PC-3 (cell line): Measurements from ENCODE around the gene SLC25A34. TPM values are rescaled to one million over a fixed set of nuclear protein-coding genes. Genes with fewer than 3 reads are reported as not detected.

ENCODE experiments used
- ATAC-seq: fragments of 200-7000 bp; cut with Tn5 transposase; 2 replicates; pipeline ENCODE4 v1.9.1; 2020; ENCODE audit warnings: mild to moderate bottlenecking, moderate library complexity
- BruUV-seq: library from RNA; stranded (reverse); fragments of 400-500 nt; replicated peaks from 2 replicates; lab custom pipeline; 2021; lab: Mats Ljungman, UMichigan
- CTCF ChIA-PET: fragments of 300-600 bp; sonication (Branson Sonifier 250); formaldehyde crosslinking; loops from one replicate; lab custom pipeline; 2022; ENCODE audit warnings: antibody characterized with exemption; lab: Charles Lee
- POLR2A ChIA-PET: fragments of 300-600 bp; sonication (Branson Sonifier 250); formaldehyde crosslinking; loops from one replicate; lab custom pipeline; 2022; ENCODE audit warnings: antibody characterized with exemption; ENCODE audit not compliant: unreplicated experiment; lab: Charles Lee
- DNase-seq: peaks from one replicate; pipeline ENCODE4 v3.0.0-alpha.2; 2015
- H2AFZ ChIP-seq: fragments of 300-600 bp; sonication (generic); 2 replicates; pipeline ENCODE4 v1.6.0; 2016; ENCODE audit warnings: antibody characterized with exemption, low read length
- H3F3A ChIP-seq: fragments of 300-600 bp; sonication (generic); one replicate; pipeline ENCODE4 v1.6.0; 2017; ENCODE audit warnings: antibody characterized with exemption, low read length, control low read depth, mild to moderate bottlenecking; ENCODE audit not compliant: unreplicated experiment
- H3K27ac ChIP-seq: fragments of 300-600 bp; sonication (generic); 2 replicates; pipeline ENCODE4 v1.5.1; 2016; ENCODE audit warnings: mild to moderate bottlenecking, low read length
- H3K27me3 ChIP-seq: fragments of 300-600 bp; sonication (generic); 2 replicates; pipeline ENCODE4 v1.6.1; 2016; ENCODE audit warnings: low read length, mixed read lengths
- H3K36me3 ChIP-seq: fragments of 300-600 bp; sonication (generic); 2 replicates; pipeline ENCODE4 v1.6.1; 2016; ENCODE audit warnings: low read depth, mixed run types, low read length, mixed read lengths
- H3K4me1 ChIP-seq: fragments of 300-600 bp; sonication (generic); 2 replicates; pipeline ENCODE4 v1.5.1; 2016; ENCODE audit warnings: low read length; ENCODE audit not compliant: insufficient read depth
- H3K4me2 ChIP-seq: fragments of 300-600 bp; sonication (generic); 2 replicates; pipeline ENCODE4 v1.6.0; 2016; ENCODE audit warnings: low read length
- H3K4me3 ChIP-seq: fragments of 300-600 bp; sonication (generic); 2 replicates; pipeline ENCODE4 v1.5.1; 2016; ENCODE audit warnings: mild to moderate bottlenecking, low read length, mixed read lengths
- H3K79me2 ChIP-seq: fragments of 300-600 bp; sonication (generic); 2 replicates; pipeline ENCODE4 v1.6.1; 2017; ENCODE audit warnings: low read length, mixed read lengths
- H3K9ac ChIP-seq: fragments of 300-600 bp; sonication (generic); 2 replicates; pipeline ENCODE4 v1.6.0; 2016; ENCODE audit warnings: mild to moderate bottlenecking, low read length
- H3K9me2 ChIP-seq: fragments of 300-600 bp; sonication (generic); replicated peaks from 2 replicates; pipeline ENCODE4 v1.6.1; 2016; ENCODE audit warnings: mixed run types, low read length, mixed read lengths
- H3K9me3 ChIP-seq: fragments of 300-600 bp; sonication (generic); 2 replicates; pipeline ENCODE4 v1.6.1; 2016; ENCODE audit warnings: low read length, mixed read lengths
- H4K20me1 ChIP-seq: fragments of 300-600 bp; sonication (generic); 2 replicates; pipeline ENCODE4 v1.6.1; 2016; ENCODE audit warnings: low read length, mixed read lengths
- EZH2 ChIP-seq: fragments of 300-600 bp; sonication (generic); IDR thresholded peaks from one replicate; pipeline ENCODE4 v1.6.1; 2017; ENCODE audit warnings: antibody characterized with exemption, mild to moderate bottlenecking, low read length; ENCODE audit not compliant: unreplicated experiment
- EZH2phosphoT487 ChIP-seq: fragments of 300-600 bp; sonication (generic); IDR thresholded peaks from 2 replicates; pipeline ENCODE4 v1.6.1; 2018; ENCODE audit warnings: mild to moderate bottlenecking, antibody characterized with exemption, low read length, borderline replicate concordance
- intact Hi-C: fragments of 100-400 bp; cut with micrococcal nuclease; formaldehyde crosslinking; loops from 2 replicates; pipeline ENCODE4 v1.9.0; 2023
- total RNA-seq: library from RNA; depleted of rRNA; stranded (reverse); fragments of >200 nt; gene quantifications from 2 replicates; pipeline ENCODE4 v1.2.3, GENCODE V29; 2014
- TF ChIP-seq, protein P1 (sequence below): fragments of 300-600 bp; sonication (generic); conservative IDR thresholded peaks from 2 replicates; pipeline ENCODE4 v1.5.1; 2017; ENCODE audit warnings: antibody characterized with exemption, low read depth, mild to moderate bottlenecking, low read length

The SLC25A34 gene
- total RNA-seq, 1 experiment from 2014 or later = 0.44 TPM

DNA sequence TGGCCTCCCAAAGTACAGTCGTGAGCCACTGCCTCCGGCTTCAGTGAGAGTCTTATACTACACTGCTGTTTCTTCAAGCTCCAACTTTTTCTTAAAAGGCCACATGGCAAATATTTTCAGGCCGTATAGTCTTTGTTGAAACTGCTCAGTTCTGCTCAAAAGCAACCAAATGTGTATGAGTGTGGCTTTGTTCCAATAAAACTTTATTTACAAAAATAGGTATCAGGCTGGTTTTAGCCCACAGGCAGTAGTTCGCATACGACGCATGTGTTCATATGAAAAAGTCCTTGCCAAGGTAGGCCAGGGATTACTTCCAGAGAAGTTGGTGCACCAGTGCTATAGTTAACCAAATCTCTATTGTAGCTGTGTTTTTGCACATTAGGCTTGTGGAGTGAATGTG lies 45.7 kb upstream of the SLC25A34 start:
- no peak for ATAC-seq
- Histone ChIP-seq H3K9ac (no peak overlapping the region), H3K9me2 (no peaks in the 10 kb centered on the region), H3K4me1 (peaks cover 9% of the 10 kb centered on the region; the same call in 1 of the 2 replicates), H3K27me3 (no peaks in the 10 kb centered on the region), H3K4me3 (no peak overlapping the region), H4K20me1 (0 out of 2 replicates have a peak, but pooled peaks cover 9% of the 10 kb centered on the region), H3K9me3 (no peaks in the 10 kb centered on the region), H3F3A (no peaks in the 10 kb centered on the region), H2AFZ (no peak overlapping the region), H3K4me2 (no peak overlapping the region), H3K79me2 (peaks cover 79% of the 10 kb centered on the region), H3K27ac (no peak overlapping the region), H3K36me3 (no peaks in the 10 kb centered on the region; the same call in 1 of the 2 replicates)
- DNase-seq = no peak
- TF ChIP-seq, protein P1, sequence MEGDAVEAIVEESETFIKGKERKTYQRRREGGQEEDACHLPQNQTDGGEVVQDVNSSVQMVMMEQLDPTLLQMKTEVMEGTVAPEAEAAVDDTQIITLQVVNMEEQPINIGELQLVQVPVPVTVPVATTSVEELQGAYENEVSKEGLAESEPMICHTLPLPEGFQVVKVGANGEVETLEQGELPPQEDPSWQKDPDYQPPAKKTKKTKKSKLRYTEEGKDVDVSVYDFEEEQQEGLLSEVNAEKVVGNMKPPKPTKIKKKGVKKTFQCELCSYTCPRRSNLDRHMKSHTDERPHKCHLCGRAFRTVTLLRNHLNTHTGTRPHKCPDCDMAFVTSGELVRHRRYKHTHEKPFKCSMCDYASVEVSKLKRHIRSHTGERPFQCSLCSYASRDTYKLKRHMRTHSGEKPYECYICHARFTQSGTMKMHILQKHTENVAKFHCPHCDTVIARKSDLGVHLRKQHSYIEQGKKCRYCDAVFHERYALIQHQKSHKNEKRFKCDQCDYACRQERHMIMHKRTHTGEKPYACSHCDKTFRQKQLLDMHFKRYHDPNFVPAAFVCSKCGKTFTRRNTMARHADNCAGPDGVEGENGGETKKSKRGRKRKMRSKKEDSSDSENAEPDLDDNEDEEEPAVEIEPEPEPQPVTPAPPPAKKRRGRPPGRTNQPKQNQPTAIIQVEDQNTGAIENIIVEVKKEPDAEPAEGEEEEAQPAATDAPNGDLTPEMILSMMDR = no peak
- TF ChIP-seq EZH2phosphoT487 (no peak), EZH2 (no peak)
- POLR2A ChIA-PET = no interaction called here
- BruUV-seq = no TSS peak
- intact Hi-C loops = no loop called here
- CTCF ChIA-PET = no interaction called here

DNA sequence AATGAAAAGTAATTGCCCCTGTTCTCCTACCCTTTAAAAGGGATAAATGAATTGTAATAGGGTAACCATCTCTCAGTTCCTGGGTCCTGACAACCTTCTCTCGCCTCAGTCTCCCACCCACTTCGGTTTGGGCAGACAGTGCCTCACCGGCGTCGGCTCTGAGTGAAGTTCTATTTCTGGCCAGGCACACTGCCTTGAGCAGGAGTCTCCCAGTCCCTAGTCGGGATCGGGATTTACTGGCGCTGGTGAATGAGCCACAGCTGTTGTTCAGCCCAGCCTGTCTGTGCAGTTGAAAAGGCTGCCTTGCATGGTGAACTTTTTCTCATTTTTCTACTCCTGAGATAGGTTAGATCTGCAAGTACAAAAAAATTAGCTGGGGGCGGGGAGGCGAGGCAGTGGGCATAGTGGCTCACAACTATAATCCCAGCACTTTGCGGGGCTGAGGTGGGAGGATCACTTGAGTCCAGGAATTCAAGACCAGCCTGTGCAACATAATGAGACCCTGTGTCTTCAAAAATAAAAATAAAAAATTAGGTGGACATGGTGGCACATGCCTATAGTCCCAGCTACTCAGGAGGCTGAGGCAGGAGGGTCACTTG lies 44.5 kb upstream of the SLC25A34 start:
- no peaks in the 10 kb centered on the region for H4K20me1 ChIP-seq
- no peak overlapping the region for H3K9ac ChIP-seq
- DNase-seq (no peak), ATAC-seq (no peak)
- intact Hi-C loops = no loop called here
- H3K36me3 ChIP-seq = no peaks in the 10 kb centered on the region; the same call in 1 of the 2 replicates
- TF ChIP-seq EZH2 (no peak), EZH2phosphoT487 (no peak)
- TF ChIP-seq, protein P1 = no peak
- no peaks in the 10 kb centered on the region for H3K9me2 ChIP-seq
- H3K79me2 ChIP-seq = peaks cover 71% of the 10 kb centered on the region
- H3K9me3 ChIP-seq = no peaks in the 10 kb centered on the region
- H2AFZ ChIP-seq = no peak overlapping the region
- H3K27ac ChIP-seq = no peak overlapping the region
- H3K27me3 ChIP-seq = no peaks in the 10 kb centered on the region
- no TSS peak for BruUV-seq
- no peak overlapping the region for H3K4me2 ChIP-seq
- no peak overlapping the region for H3K4me3 ChIP-seq
- no peaks in the 10 kb centered on the region for H3F3A ChIP-seq
- no peaks in the 10 kb centered on the region for H3K4me1 ChIP-seq
- CTCF ChIA-PET = interaction anchor here (0.7 kb wide), 1 partner anchor 50 kb away, joined by 4 read pairs; no protein-coding TSS in a partner anchor
- POLR2A ChIA-PET = no interaction called here

DNA sequence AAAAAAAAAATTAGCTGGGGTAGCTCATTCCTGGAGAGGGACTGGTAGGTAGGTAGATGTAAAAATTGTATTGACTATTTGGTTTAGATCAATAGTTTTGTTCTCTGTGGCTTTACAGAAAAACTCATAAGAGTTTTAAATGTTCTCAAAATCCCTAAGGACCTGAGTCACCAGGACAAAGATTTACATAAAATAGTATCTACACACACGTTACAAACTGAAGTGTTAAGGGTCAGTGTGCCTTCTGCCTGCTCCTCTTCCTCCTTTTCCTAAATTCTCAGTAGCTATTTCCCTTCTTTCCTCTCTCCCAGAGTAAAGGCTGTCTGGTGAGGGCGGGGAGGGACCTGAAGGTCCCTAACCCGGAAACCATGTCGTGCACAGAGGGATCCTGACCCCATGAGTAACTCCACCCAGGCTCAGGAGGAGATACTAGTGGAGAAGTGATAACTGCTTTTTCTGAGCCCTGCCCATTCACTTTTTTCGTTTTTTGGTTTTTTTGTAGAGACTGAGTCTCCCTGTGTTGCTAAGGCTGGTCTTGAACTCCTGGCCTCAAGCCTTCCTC lies 43.9 kb upstream of the SLC25A34 start:
- Histone ChIP-seq H3K36me3 (no peaks in the 10 kb centered on the region; the same call in 1 of the 2 replicates), H3K9me3 (no peaks in the 10 kb centered on the region), H3K79me2 (peaks cover 65% of the 10 kb centered on the region), H3K27ac (no peak overlapping the region), H2AFZ (no peak overlapping the region), H3K4me2 (no peak overlapping the region), H3K9me2 (no peaks in the 10 kb centered on the region), H3K9ac (no peak overlapping the region), H3K27me3 (no peaks in the 10 kb centered on the region), H3K4me3 (no peak overlapping the region), H3F3A (no peaks in the 10 kb centered on the region), H3K4me1 (no peaks in the 10 kb centered on the region), H4K20me1 (no peaks in the 10 kb centered on the region)
- DNase-seq = no peak
- ChIA-PET POLR2A (no interaction called here), CTCF (no interaction called here)
- BruUV-seq = no TSS peak
- TF ChIP-seq, protein P1 = no peak
- TF ChIP-seq EZH2phosphoT487 = no peak
- TF ChIP-seq EZH2 = no peak
- intact Hi-C loops = no loop called here
- no peak for ATAC-seq
